HCT116 (cell line): ENCODE data around the gene NHERF2.

Experiments used
- CTCF ChIP-seq, 3 experiments: fragments of 200-600 bp in 1 of 3; sonication (generic) in 1 of 3; IDR thresholded peaks in 2 of 3; conservative IDR thresholded peaks in 1 of 3; 2 replicates each; pipeline ENCODE4 v1.5.1; 2012 to 2017; ENCODE audit warnings: low read depth in 2 of 3, low read length in 2 of 3, antibody characterized with exemption in 1 of 3, borderline replicate concordance in 1 of 3, control low read depth in 1 of 3, mild to moderate bottlenecking in 1 of 3, mixed read lengths in 1 of 3, mixed run types in 1 of 3, moderate library complexity in 1 of 3; ENCODE audit not compliant: insufficient read depth in 1 of 3
- EZH2phosphoT487 ChIP-seq: fragments of 200-600 bp; IDR thresholded peaks from 2 replicates; pipeline ENCODE4 v1.6.1; 2018; ENCODE audit warnings: antibody characterized with exemption, borderline replicate concordance
- FOSL1 ChIP-seq: IDR thresholded peaks from 2 replicates; pipeline ENCODE4 v1.6.1; 2012; ENCODE audit warnings: low read depth
- POLR2AphosphoS5 ChIP-seq: IDR thresholded peaks from 2 replicates; pipeline ENCODE4 v1.6.1; 2011; ENCODE audit warnings: mild to moderate bottlenecking, low read depth, low read length, moderate library complexity
- REST ChIP-seq: IDR thresholded peaks from 2 replicates; pipeline ENCODE4 v1.6.1; 2012; ENCODE audit warnings: low read depth

DNA sequence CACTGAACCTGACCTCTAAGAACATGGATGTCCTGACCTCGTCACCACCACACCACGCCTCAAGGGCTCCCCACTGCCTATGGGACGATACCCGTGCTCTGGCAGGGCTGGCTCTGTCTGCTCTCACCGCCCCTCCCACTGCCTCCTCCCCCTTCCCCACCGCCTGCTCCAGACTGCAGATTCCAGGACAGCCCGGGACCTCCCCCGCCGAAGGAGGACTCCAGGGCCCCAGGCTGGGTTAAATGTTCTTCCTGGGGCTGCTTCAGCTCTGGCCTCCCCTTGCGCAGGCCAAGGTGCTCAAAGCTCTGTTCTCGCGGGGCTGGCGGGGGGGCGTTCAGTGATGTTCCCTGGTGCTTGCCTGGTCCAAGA, 4.0 kb upstream of the NHERF2 start:
- TF ChIP-seq CTCF (IDR thresholded peaks at IDR 0.05 in 2 of 3, conservative IDR thresholded peaks at IDR 0.05 in 1 of 3; ENCODE audit: borderline replicate concordance in 1 of 3, insufficient read depth in 1 of 3, low read depth in 2 of 3, low read length in 2 of 3) (no peak), POLR2AphosphoS5 (no peak), EZH2phosphoT487 (no peak), REST (no peak), FOSL1 (no peak)
